Rectal smooth muscle tissue (tissue), 1 donor: ENCODE data around the gene UACA.
"Not testable (repeated sequence)": the region's sequence is repeated elsewhere in the genome, so short reads cannot be mapped to it uniquely, and the experiment has no call there.

Experiments used
- H3K27ac ChIP-seq: one replicate; pipeline ENCODE4 v1.7.0; 2013; ENCODE audit warnings: low read depth, low read length, inconsistent platforms
- H3K27me3 ChIP-seq: one replicate; pipeline ENCODE4 v1.7.0; 2013; ENCODE audit warnings: low read length; ENCODE audit not compliant: control insufficient read depth, insufficient read depth
- H3K36me3 ChIP-seq: one replicate; pipeline ENCODE4 v1.7.0; 2013; ENCODE audit warnings: low read length; ENCODE audit not compliant: control insufficient read depth, insufficient read depth
- H3K4me1 ChIP-seq: one replicate; pipeline ENCODE4 v1.7.0; 2013; ENCODE audit warnings: low read length; ENCODE audit not compliant: control insufficient read depth, insufficient read depth
- H3K4me3 ChIP-seq: one replicate; pipeline ENCODE4 v1.7.0; 2013; ENCODE audit warnings: low read length
- H3K9ac ChIP-seq: one replicate; pipeline ENCODE4 v1.7.0; 2013; ENCODE audit warnings: low read length

The UACA gene

DNA sequence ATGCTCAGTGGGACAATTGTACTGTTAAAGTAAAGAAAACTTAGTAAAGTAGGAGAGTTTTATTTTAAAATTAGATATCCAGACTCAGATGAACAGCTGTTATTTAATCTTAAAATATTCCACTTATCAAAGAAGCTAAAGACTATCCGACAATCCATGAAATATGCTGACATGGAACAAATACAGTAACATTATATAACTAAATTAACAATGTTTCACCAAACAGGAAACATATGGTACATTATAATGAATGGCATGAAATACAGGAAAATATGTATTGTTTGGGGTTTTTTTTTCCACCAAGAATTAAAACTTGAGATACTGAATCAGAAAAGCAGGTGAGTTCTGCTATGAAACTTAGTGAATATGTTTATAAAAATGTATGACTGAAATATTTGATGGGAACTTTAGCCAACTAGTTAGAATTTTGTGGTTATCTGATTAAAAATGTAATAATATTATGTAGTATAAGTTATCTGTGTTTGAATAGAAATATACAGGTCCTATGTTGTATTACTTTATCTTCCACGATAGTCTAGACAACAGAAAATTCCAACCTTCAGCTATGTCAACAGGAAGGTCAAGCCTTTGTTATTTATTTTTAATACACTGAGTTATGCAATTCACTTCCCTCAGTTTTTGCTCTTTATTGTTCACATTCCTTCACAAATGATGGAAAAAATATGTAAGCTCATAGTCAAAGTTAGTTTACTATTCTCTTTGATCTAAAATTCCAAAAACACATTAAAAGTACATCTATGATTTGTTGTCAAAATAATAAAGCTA lies 72.7 kb downstream of the UACA start:
- H3K27me3 ChIP-seq = no peaks in the 10 kb centered on the region
- H3K9ac ChIP-seq = no peak overlapping the region
- H3K27ac ChIP-seq = no peak overlapping the region
- peaks cover 2% of the 10 kb centered on the region for H3K36me3 ChIP-seq
- H3K4me3 ChIP-seq = no peak overlapping the region
- no peaks in the 10 kb centered on the region for H3K4me1 ChIP-seq

DNA sequence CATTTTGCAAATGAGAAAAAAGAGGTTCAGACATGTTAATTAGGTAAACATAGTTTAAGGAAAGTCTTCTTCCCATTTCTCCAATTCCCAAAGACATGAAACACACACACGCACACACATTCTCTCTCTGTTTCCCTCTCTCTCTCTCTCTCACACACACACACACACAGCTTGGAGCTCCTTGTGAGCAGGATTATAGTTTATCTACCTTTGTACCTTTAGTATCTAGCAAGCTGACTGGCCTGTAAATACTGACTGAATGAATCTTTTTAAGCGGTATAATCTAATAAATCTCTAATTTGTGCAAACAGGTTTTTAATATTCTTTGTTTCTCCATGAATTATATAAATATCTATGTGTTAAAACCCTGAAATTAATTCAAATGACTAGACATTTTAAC lies 73.3 kb downstream of the UACA start:
- no peak overlapping the region for H3K27ac ChIP-seq
- H3K36me3 ChIP-seq = peaks cover 2% of the 10 kb centered on the region
- no peak overlapping the region for H3K9ac ChIP-seq
- H3K27me3 ChIP-seq = no peaks in the 10 kb centered on the region
- no peak overlapping the region for H3K4me3 ChIP-seq
- H3K4me1 ChIP-seq = no peaks in the 10 kb centered on the region

DNA sequence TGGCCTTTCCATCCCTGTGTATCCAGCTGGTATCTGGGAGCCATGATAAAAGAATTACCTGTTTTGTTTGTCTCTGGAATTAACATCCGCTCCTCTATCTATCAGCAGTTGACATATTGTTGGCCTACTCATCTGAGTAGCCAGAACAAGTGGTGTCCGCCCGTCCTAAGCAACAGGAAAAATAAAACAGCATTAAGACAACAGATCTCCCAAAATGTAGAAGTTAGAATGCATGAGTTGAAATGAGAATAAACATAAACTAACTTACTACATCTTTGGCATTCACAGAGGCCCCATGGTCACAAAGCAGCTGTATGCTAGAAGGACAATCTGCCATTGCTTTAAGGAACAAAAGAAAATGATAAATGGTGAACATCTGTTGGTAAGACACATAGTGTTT lies 75.9 kb downstream of the UACA start:
- H3K27me3 ChIP-seq = no peaks in the 10 kb centered on the region
- no peak overlapping the region for H3K27ac ChIP-seq
- H3K4me3 ChIP-seq = no peak overlapping the region
- H3K9ac ChIP-seq = no peak overlapping the region
- H3K36me3 ChIP-seq = peaks cover 2% of the 10 kb centered on the region
- no peaks in the 10 kb centered on the region for H3K4me1 ChIP-seq

DNA sequence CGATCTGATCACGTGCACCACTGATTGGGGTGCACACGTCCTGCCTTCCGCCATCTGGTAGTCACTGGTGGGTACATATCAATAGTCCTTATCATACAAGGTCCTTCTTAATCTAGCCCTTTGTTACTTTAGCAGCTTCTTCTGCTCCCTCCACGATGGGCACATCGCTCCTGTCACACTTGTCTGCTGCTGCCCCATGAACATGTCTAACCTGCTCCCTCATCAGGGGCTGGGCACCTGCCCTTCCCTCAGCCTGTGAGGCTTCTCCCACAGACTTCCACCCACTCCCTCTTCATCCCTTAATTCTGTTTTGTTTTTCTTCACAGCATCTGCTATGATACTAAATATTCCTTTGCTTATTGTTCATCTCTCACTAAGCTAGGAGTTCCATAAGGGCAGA lies 82.5 kb downstream of the UACA start:
- H3K27me3 ChIP-seq = no peaks in the 10 kb centered on the region
- no peak overlapping the region for H3K4me3 ChIP-seq
- no peaks in the 10 kb centered on the region for H3K4me1 ChIP-seq
- no peak overlapping the region for H3K9ac ChIP-seq
- no peaks in the 10 kb centered on the region for H3K36me3 ChIP-seq
- no peak overlapping the region for H3K27ac ChIP-seq

DNA sequence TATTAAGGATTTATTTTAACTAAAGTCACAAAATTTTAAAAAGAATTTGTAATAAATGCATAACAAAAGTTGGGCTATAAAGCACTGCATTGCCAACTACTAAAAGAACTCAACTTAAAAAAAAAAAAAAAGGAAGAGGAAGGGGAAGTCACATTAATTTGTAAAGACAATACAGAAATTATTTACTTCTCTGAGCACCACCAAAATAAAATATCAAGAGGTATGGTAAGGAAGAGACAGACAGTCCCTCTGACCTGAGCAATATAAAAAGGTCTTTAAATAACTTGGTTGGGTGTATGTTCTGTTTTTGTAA lies 83.5 kb downstream of the UACA start:
- H3K36me3 ChIP-seq = peaks cover 3% of the 10 kb centered on the region
- H3K4me3 ChIP-seq = no peak overlapping the region
- no peaks in the 10 kb centered on the region for H3K27me3 ChIP-seq
- no peak overlapping the region for H3K27ac ChIP-seq
- no peaks in the 10 kb centered on the region for H3K4me1 ChIP-seq
- no peak overlapping the region for H3K9ac ChIP-seq

DNA sequence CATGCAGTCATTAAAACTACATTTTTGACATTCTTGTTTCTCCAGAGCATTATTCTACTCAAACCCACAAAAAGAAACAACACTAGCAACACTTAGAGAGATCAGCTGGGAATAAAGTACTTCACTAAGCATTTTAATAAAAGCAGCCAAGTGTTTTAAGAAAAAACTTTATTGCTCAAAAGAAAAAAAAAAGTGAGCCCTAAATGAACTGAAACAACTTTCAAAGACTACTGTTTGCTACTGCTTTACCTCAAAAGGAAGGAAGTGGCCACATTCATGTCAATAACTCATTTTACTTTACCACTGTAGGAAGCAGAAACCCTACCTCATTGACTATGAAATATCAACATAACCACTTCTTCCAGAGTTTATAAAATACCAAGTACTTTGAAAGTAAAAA lies 91.3 kb downstream of the UACA start:
- peaks cover 3% of the 10 kb centered on the region for H3K36me3 ChIP-seq
- H3K27ac ChIP-seq = no peak overlapping the region

DNA sequence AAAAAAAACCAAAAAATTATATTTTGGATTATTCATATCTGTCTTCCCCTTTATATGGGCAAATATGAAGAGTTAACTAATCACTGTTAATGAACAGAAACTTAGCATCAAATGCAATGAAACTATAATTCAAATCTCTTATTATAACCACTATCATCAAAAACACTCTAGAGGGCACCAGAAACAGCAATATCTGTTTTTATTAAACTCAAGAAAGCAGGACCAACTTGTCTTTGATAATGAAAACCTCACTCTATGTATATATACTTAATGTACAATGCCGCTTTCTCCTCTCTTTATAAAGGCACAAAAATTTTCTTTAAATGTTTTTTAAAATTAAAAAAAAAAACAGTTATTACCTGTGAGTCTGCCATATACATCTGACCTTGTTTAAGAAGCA lies 92.7 kb downstream of the UACA start:
- Histone ChIP-seq H3K4me3 (no peak overlapping the region), H3K36me3 (peaks cover 3% of the 10 kb centered on the region), H3K27me3 (no peaks in the 10 kb centered on the region), H3K4me1 (no peaks in the 10 kb centered on the region), H3K9ac (no peak overlapping the region), H3K27ac (no peak overlapping the region)

More for the DNA sequence above, 91.3 kb downstream of the UACA start:
- no peaks in the 10 kb centered on the region for H3K27me3 ChIP-seq
- no peaks in the 10 kb centered on the region for H3K4me1 ChIP-seq
- H3K9ac ChIP-seq = no peak overlapping the region
- H3K4me3 ChIP-seq = no peak overlapping the region

DNA sequence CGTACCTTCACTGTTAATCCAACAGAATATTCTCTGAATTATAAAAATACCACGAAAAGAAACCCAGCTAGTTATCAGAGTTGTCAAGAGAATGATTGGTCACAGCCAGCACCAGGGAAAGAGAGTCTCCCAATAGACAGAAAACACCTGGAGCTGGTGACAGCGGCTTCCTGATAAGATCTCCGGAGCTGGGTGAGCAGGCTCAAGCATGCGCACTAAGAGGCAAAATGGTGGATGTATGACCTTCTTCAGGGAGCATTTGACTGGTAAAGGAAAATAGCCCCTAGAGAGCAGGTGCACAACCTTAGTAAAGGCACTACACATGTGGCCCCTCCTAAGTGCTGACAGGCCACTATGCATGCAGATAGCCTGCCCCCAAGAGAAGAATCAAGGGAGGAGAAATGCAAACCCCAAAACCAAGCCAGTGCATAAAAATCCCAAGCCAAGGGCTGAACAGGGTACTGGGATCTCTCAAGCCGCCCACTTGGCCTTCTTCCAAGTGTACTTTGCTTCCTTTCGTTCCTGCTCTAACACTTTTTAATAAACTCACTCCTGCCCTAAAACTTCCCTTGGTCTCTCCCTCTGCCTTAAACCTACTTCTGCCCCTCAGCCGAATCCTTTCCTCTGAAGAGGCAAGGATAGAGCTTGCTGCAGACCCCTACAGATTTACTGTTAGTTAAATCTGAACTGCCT lies 93.2 kb downstream of the UACA start:
- Histone ChIP-seq H3K27ac (no peak overlapping the region), H3K4me3 (no peak overlapping the region), H3K4me1 (no peaks in the 10 kb centered on the region), H3K27me3 (no peaks in the 10 kb centered on the region), H3K9ac (no peak overlapping the region), H3K36me3 (no peaks in the 10 kb centered on the region)

DNA sequence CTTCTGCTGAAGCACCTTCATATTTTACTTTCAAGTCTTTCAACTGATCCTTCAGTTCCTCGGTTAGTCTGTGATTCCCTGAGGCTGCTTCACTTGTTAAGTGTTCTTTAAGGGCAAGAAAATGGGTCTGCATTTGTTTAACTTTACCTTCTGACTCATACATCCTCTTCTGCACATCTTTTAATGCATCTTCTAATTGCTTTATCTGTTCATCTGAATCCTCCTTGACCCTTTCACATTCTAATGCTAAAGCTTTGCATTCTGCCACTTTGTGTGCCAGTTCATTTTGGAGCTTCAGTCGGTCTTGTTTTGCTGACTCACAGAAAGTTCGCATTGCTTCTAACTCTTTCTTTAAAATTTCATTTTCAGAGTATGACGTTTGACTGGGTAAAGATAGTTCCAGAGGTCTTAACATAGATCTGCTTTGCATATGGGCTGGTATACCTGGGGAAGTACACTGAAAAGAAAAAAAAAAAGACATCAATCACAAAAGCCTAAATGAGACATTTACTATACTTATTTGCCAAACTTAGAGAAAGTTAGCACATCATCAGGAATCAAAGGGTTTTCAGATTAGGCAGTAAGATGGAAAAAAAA lies 94.3 kb downstream of the UACA start:
- Histone ChIP-seq H3K27ac (no peak overlapping the region), H3K4me1 (no peaks in the 10 kb centered on the region), H3K36me3 (no peaks in the 10 kb centered on the region), H3K4me3 (no peak overlapping the region), H3K27me3 (no peaks in the 10 kb centered on the region), H3K9ac (no peak overlapping the region)

DNA sequence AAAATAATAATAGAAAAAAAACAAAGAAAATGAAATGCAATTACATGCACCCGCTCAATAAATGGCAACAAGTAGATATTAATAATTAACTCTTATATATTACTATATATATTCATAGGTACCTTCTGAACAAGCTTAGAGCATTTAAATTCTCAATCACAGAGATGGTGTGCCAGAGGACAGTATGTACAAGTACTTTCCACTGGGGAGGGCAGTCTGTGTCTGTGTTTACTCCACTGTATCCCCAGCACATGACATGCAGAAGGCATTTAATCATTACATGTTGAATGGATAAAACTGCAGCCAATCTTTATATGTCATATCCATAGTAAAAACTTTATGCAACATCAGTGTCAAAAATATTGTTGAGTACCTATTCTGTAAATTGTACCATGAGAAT lies 97.8 kb downstream of the UACA start:
- Histone ChIP-seq H3K4me3 (no peak overlapping the region), H3K36me3 (no peaks in the 10 kb centered on the region), H3K4me1 (no peaks in the 10 kb centered on the region), H3K27me3 (no peaks in the 10 kb centered on the region), H3K9ac (no peak overlapping the region), H3K27ac (no peak overlapping the region)

DNA sequence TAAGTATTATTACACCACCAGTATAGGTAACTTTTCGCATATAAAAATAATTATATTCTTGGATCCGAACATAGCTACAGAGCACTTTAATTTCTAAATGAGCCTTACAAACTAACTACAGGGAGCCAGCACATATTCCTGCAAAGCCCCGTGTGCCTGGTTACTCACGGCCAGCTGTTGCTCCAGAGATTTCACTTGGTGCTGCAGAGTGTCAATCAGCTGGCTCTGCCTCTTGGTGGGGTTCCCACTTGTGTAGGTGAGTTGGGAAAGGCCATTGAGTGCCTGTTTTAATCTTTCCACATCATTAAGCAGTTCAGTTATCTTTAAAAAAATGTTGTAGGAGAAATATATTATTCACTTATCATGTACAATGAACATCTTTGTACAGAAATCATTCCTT lies 98.9 kb downstream of the UACA start:
- Histone ChIP-seq H3K9ac (no peak overlapping the region), H3K4me1 (no peaks in the 10 kb centered on the region), H3K4me3 (no peak overlapping the region), H3K27me3 (no peaks in the 10 kb centered on the region), H3K27ac (no peak overlapping the region), H3K36me3 (no peaks in the 10 kb centered on the region)

DNA sequence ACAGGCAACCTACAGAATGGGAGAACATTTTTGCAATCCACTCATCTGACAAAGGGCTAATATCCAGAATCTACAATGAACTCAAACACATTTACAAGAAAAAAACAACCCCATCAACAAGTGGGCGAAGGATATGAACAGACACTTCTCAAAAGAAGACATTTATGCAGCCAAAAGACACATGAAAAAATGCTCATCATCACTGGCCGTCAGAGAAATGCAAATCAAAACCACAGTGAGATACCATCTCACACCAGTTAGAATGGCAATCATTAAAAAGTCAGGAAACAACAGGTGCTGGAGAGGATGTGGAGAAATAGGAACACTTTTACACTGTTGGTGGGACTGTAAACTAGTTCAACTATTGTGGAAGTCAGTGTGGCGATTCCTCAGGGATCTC lies 100.3 kb downstream of the UACA start:
- not testable (repeated sequence) for H3K27ac ChIP-seq, H3K9ac ChIP-seq, H3K4me3 ChIP-seq, H3K27me3 ChIP-seq, H3K36me3 ChIP-seq, H3K4me1 ChIP-seq

DNA sequence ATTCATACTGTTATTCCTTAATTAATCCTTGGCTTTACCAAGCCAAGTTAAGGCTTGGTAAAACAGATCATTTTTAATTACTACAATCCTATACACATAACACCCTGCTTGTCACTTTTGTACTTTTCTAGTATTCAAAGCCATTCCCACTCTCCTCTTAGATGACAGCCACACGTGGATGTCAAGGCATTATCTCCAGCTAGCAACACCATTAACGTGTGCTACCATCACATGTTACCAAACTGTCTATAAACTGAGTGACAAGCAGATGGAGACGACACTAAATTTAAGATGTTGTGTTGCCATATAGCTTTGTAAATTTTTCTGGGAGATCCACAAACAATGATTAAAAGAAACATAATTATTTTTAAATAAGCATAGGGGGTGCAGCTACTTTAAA lies 103.7 kb downstream of the UACA start:
- Histone ChIP-seq H3K9ac (no peak overlapping the region), H3K4me3 (no peak overlapping the region), H3K27me3 (no peaks in the 10 kb centered on the region), H3K27ac (no peak overlapping the region), H3K36me3 (no peaks in the 10 kb centered on the region), H3K4me1 (no peaks in the 10 kb centered on the region)
